Activated effector memory CD4-positive, alpha-beta T cell treated with anti-CD3 and anti-CD28 coated beads, Interleukin-2, amount 50 U/mL, for 16 hours (primary cell): ENCODE measurements around the gene CBARP.

Experiments
- DNase-seq: peaks from one replicate; pipeline ENCODE4 v3.0.0-alpha.2; 2020

Gene CBARP

GRCh38 chr19:1262623-1263123 is 24.9 kb upstream of the CBARP start:
- no peak for DNase-seq

- DNase-seq, result peak; percentile 77
These were observed 24.2 kb upstream of the CBARP start for GRCh38 chr19:1261798-1262622.

GRCh38 chr19:1261538-1261797 is 23.7 kb upstream of the CBARP start:
- DNase-seq, result no peak

GRCh38 chr19:1260749-1261537 is 23.1 kb upstream of the CBARP start:
- DNase-seq, result peak; percentile 99

- peak; percentile 83 for DNase-seq
These were observed 22.3 kb upstream of the CBARP start for GRCh38 chr19:1259876-1260748.

GRCh38 chr19:1259206-1259875 is 21.5 kb upstream of the CBARP start:
- DNase-seq, result peak; percentile 92

GRCh38 chr19:1258707-1259205 is 21.0 kb upstream of the CBARP start:
- DNase-seq, result no peak

GRCh38 chr19:1258163-1258492 is 20.3 kb upstream of the CBARP start:
- no peak for DNase-seq

GRCh38 chr19:1257475-1258162 is 19.8 kb upstream of the CBARP start:
- no peak for DNase-seq

- no peak for DNase-seq
These were observed 19.1 kb upstream of the CBARP start for GRCh38 chr19:1256646-1257474.

GRCh38 chr19:1255186-1256161 is 17.7 kb upstream of the CBARP start:
- no peak for DNase-seq

GRCh38 chr19:1254530-1255185 is 16.9 kb upstream of the CBARP start:
- no peak for DNase-seq

GRCh38 chr19:1254081-1254527 is 16.3 kb upstream of the CBARP start:
- DNase-seq, result no peak

GRCh38 chr19:1253514-1254080 is 15.8 kb upstream of the CBARP start:
- no peak for DNase-seq

- DNase-seq, result peak; percentile 89
These were observed 15.2 kb upstream of the CBARP start for GRCh38 chr19:1252821-1253513.

GRCh38 chr19:1252221-1252820 is 14.5 kb upstream of the CBARP start:
- DNase-seq, result peak; percentile 85
